ENCODE results near the gene LKAAEAR1.

Gene LKAAEAR1

DNA sequence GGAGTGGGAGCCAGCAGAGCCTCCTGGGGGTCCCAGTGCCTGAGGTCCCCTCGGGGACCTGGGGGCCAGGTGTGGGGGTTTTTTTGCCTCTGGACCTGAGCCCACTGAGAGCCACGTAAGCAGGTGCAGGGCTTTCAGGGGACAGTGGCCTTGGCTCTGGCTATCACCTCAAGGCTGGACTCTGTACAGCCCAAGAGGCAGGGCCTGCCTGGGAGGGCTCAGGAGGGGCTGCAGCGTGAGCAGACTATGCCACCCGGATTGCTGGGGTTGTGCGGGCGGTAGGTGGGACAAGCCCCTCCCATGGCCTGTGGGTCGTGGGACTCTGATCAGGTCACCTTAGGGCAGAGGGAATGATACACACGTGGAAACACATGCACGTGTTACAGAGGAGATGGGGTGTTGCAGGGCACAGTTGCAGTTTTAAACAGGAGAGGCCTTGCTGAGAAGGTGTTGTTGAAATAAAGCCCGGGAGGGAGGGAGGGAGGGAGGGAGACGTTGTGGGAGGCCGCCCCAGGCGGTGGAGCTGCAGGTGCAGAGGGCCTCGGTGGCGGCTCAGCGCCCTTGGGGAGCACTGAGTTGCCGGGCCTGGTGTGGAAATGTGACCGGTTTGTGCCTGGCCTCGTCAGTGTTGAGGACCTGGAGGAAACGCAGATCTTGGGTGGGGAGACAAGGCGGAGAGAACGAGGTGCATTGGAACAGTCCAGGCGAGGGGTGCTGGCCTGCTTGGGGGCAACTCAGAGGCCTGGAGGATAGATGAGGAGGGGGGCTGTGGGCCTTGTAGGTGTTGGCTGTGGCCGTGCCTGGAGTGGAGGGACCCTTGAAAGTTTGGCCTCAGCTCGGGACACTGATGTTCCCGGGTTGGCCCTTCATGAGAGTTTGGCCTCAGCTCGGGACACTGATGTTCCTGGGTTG is 18.9 kb downstream of the LKAAEAR1 start:
- DNase-seq (ENCODE audit: low read depth in 2 of 2) = no peak

DNA sequence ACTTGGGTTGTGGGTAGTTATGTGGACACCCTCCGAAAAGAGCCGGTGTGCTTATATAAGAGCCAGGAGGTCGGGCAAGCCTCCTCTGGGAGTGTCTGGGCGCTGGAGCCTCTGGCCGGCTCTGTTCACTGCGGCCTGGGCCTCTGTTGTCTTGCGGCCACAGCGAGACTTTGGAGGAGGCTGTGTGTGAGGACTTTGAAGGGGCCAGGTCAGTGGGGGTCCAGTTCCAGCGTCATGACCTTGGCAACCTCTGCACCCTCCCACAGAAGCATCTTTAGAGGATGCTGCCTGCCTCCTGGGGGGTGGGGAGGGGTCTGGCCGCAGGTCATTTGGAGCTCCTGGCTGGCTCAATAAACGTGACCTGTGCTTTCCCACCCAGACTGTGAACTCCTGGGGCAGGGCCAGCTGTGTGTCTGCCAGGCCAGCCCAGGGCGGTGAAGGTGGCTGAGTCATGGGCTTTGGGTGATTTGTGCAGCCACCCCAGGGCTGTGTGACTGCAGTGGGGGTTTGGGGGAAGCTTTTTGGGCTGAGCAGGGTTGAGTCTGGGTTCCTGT is 20.0 kb downstream of the LKAAEAR1 start:
- no peak for DNase-seq (ENCODE audit: low read depth in 2 of 2)

DNA sequence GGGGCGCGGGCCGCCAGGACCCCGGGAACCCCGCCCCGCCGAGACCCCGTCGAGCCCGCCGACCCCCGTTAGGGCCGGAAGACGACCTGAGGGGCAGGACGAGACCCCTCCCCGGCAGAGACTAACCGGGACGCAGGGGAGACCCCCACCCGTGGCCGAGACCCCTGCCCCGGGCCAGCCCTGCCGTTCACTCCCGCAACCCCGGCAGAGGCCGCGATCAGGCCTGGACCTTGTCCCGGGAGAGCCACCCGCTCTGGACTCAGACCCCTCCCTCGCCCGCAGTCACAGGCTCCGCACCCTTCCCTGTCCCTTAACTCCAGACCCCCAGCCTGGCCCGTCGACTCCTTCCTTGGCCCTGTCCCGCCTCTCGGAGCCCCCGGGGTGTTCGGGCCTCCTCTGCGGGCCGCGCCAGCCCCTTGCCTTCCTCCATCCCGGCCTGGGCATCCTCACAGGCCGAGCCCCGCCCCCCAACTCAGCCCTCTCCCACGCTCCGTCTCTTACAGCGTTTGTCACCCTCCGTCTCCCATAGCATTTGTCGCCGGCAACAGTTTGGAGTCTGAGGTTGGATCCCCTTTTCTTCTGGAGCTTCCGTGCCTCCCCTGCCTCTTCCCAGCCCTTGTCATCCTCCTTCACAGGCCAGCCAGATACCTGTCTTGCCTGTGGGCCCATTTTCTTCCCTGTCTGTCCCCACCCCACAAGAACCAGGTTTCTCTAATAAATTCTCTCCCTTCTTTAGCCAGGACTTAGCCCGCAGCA is 20.6 kb downstream of the LKAAEAR1 start:
- no peak for DNase-seq (ENCODE audit: low read depth in 2 of 2)

DNA sequence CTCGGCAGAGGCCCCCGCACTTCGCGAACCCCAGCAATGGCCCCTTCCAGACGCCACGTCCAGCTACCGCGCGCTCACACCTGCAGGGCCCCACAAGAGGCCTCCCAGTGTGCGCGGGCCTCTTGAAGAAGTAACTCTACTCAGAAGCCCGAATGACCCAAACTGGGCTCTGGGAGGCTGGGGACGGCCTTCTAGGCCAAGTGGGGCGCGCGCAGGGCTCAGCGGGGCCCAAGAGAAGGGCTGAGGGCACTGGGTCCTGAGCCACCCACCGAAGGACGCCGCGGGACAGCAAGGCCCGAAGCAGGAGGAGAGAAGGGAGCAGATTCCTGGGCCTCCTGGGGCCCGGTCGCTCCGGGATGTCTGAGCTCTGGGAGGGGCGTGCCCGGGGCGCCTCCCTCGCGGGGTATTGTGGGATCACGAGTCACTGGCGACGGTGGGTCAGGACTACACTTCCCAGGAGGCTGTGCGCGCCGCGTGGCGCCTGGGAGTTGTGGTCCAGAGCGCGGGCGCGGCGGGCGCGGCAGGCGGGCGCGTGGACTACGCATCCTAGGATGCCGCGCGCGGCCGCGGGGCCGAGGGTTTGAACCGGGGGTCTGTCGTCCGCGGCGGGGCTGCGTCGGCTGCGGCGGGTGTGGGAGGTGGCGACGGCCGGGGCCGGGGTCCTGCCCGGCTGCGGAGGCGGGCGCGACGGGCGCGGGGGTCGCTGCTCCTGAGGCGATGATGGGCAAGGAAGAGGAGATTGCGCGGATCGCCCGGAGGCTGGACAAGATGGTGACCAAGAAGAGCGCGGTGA is 21.4 kb downstream of the LKAAEAR1 start, which contains the start of gene TCEA2:
TCEA2 (plus strand) TSS at position 603 of the 793 bp plus-strand sequence; CDS start at position 718, 115 bp downstream.
- DNase-seq (ENCODE audit: low read depth in 2 of 2) = peak; percentile 91 to 94

DNA sequence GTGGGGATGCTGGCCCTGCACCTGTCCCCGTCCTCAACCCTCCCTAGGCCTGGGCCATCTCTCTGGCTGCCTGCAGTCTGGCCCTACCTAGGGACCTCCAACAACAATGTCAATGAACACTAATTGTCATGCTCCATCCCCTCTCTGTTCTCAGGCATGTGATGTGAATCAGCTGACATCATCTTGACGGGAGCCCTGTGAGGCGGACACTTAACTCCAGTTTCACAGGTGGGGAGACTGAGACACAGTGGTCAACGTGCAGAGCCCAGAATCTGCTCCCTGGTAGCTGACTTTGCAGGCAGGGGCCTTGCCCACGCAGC is 22.0 kb downstream of the LKAAEAR1 start:
- DNase-seq (ENCODE audit: low read depth in 2 of 2) = no peak

DNA sequence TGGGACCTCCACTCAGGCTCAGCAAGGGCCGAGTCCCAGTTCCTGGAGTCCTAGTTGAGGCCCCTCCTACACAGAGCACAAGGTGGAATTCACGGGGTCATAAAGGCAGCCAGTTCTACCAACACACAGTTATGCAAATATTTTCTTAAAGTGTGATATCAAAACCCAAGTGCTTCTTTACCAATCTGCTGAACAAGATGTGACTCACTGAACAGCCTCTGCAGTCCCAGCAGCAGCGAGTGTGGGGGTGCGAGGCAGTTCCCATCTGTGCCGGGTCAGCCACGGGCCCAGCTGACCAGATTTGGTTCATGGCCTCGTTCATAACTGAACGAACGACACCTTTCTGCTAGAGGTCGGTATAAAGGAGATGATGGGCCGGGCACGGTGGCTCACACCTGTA is 25.7 kb downstream of the LKAAEAR1 start:
- DNase-seq (ENCODE audit: low read depth in 2 of 2) = no peak

DNA sequence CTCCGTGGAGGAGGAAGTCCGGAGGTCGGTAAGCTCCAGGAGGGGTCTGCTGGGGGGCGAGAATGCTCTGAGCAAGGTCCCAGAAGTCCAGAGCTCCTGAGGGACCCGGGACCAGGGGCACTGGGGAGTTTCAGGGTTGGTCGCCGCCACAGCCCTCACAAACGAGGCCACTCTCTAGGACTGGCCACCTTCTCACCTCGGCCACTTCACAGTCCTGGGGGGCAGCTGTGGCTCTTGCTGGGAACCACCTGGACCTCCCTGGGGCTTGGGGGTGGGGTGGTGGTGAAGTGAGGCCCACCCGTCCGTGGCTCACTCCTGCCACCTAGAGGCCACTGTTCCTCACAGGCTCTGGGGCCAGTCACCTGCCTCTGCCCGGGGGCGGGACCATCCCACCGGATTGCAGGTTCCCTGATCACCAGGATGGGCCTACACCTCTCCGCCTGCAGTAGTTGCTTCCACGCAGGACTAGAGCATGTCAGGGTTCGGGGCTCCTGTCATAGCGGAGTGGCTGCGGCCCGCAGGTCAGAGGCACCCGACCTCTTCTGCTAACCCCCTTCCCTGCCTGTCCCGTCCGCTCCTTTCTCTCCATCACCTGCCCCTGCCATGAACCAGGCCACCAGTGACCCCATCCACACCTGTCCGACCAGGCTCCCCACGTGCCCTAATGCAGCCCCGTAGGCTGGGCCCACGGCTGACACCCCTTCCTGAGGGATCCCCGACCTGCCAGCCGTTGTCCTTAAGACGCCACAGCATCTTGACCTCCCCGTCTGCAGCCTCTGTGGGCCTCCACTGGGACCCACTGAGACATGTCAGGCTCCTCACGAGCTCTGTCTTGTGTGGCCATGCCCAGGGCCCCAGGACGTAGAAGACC is 26.3 kb downstream of the LKAAEAR1 start:
- DNase-seq (ENCODE audit: low read depth in 2 of 2) = peak; percentile 82 to 88

DNA sequence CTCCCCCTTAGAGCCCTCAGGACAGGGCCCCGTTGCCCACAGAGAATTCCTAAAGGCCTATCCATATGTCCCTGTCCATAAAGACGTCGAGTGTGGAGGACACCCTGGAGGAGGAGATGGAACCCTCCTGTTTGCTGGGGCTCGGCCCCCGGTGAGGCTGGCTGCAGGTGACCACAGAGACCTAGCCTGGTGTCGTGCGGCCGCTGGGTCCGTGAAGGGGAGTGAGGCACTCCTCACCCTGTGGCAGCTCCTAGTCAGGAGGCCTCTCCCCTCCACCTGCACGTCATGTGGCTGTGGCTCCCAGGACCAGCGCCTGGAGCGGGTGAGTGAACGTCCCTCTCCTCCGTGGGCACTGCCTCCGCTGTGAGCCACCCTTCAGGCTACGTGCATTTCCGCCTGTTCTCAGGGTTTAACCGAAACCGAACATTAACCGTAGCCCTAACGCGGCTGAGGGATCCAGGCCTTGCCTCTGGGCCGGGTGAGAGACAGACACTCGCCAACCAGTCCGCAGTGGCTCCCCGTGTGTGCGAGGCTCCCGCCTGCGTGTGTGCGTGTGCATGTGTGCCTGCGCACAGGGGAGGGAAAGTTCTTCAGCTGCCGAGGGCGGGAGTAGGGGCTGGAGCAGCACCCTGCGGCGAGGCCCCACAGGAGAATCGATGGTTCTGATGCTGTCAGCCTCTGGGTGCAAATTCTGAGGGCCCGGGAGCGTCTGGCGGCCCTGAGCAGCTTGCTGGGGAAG is 27.1 kb downstream of the LKAAEAR1 start:
- DNase-seq (ENCODE audit: low read depth in 2 of 2) = no peak

DNA sequence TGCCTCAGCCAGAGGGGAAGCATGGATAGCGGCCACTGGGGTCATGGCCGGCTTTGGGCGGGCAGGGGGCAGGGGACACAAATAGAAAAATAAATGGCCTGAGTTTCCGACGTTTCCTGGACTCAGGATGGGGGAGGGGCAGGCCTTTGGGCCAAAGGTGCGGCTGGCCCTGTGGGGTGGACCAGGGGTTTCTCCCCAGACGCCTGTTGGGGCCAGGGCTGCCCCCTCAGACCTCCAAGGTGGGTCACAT is 27.6 kb downstream of the LKAAEAR1 start:
- DNase-seq (ENCODE audit: low read depth in 2 of 2) = no peak

DNA sequence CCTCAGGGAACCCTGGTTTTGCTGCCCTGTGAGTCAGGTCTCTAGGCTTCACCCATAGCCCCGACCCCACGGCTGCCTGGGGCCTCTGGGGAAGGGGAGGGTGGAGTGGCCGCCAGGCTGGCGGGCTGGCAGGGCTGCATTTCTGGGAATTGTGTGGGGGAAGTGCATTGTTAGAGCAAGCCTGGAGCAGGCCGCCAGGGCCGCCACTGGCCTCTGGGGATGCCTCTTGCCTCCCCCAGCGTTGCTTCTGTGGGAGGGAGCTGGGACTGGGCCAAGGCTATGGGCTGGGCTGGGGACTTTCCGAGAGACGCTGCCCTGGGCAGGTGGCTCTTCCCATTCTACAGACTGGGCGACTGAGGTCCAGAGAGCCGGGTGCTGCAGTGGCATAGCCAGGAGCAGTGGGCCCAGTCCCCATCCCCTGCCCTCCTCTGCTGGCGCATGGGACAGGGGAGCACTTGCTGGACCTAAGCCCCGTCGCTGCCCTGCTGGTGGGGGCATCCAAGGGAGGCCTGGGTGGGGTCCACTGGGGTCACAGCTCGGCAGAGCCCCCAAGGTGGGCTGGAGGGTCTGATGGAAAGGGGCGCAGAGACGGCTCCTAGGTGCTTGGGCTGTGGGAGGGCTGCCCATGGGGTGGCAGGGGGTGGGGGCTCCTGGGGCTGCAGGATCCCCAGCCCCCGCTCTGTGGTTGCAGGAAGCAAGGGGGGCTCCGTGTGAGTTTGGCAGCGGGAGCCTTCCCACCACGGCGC is 28.1 kb downstream of the LKAAEAR1 start:
- no peak for DNase-seq (ENCODE audit: low read depth in 2 of 2)

DNA sequence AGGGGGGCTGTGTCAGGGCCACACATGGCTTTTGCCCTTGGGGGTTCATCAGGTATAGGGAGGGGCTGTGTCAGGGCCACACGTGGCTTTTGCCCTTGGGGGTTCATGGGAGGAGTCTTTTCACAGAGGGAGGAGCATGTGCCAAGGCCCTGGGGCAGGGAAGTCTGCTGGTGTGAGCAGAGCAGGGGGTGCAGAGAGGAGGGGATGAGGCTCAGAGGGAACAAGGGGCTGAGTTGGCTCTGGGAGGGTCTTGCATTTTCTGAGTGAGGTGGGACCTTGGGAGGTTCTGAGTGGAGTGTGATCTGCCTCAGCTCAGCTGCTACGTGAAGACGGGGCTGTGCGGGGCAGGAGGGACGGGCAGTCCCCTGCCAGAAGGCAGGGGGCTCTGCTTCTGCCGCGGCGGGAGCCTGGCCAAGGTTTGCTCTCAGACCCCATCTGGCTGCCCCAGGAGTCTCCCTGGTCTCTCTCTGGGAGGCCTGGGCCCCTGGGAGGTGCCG is 28.8 kb downstream of the LKAAEAR1 start:
- no peak for DNase-seq (ENCODE audit: low read depth in 2 of 2)

DNA sequence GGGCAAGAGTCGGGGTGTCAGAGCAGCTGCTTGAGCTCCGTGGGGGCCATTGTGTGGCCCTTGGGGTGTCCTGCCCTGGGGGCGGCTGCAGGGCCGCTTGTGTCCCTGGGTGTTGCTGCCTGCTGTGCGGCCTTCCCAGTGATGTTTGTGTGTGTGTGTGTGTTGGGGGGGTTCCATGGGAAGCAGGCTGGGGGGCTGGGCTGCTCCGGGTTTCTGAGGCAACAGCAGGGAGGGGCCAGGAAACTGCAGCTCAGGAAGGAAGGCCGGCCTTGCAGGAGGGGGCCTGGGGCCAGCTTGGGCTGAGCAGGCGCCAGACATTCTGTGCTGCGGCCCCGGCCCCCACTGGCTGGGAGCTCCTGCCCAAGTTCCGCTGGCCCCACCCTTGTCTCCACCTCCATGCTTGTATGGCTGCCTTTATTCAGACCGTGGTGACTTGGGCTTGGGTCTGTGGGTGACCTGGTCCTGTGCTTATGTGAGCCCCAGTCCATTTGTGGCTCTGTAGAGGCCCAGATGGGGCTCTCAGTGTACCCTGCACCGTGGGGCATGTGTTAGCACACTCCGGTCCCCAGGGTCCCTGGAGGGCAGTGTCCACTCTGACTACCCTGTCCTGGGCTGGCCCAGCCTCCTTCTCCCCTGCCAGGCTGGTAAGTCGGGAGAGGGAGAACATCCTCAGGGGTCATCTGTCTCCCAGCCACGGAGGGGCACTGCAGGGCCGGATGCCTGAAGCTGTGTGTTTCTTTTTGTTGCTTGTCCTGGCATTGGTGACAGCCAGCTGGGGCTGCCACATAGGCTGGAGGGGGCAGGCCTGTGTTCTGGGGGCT is 30.1 kb downstream of the LKAAEAR1 start:
- DNase-seq (ENCODE audit: low read depth in 2 of 2) = no peak

DNA sequence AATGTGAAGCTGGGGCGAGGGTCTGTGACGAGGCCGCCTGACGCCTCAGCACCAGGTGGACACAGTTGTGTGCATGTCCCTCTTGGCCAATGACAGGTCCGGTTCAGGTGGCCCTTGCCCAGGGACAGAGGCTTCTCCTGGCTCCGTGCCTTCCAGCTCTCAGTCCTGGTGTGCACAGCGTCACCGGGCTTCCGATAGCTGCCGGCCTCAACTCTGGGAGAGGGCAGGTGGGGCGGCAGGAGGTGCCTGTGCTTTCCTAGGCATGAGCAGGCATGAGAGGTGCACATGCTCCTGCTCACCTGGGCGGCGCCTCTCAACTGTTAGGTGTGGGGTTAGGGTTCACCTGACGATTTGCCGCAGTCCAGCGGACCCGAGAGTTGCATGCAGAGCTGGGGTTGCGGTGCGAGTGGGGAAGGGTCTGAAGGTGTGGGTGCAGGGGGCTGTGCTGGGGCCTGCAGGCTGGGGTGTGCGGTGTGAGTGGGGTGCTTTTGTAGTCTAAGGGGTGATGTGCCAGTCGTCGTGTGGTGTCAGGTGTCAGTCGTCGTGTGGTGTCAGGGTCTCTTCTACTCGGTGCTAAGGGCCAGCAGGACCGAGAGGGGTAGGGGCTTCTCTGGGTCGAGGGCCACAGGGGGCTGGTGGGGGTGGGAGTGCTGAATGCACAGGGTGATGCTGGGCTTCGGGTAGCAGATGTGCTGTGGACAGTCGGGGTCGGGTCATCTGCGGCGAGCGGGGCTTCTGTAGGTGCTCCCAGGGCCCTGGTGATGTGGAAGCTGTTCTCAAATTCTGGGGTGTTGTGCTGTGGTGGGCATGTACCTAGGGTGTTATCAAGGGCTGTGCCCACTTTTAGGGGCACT is 31.0 kb downstream of the LKAAEAR1 start:
- no peak for DNase-seq (ENCODE audit: low read depth in 2 of 2)

DNA sequence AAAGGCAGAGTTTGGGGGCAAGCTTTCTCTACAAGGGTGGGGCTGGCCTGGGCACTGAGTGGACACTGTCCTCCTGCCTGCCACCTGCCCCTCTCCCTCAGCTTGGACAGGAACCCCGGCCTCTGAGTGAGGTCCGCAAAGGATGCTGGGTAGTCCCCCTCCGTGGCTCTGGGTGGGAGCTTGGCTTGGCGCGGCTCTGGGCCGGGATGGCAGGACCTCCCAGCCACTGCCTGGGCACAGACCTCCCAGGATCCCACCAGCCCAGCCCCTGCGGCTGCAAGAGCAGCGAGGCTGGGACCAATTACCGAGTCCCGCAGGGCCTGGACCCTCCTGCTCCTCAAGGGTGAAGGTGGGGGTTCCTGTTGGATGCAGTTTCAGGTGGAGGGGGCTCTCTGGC is 31.9 kb downstream of the LKAAEAR1 start:
- no peak for DNase-seq (ENCODE audit: low read depth in 2 of 2)

DNA sequence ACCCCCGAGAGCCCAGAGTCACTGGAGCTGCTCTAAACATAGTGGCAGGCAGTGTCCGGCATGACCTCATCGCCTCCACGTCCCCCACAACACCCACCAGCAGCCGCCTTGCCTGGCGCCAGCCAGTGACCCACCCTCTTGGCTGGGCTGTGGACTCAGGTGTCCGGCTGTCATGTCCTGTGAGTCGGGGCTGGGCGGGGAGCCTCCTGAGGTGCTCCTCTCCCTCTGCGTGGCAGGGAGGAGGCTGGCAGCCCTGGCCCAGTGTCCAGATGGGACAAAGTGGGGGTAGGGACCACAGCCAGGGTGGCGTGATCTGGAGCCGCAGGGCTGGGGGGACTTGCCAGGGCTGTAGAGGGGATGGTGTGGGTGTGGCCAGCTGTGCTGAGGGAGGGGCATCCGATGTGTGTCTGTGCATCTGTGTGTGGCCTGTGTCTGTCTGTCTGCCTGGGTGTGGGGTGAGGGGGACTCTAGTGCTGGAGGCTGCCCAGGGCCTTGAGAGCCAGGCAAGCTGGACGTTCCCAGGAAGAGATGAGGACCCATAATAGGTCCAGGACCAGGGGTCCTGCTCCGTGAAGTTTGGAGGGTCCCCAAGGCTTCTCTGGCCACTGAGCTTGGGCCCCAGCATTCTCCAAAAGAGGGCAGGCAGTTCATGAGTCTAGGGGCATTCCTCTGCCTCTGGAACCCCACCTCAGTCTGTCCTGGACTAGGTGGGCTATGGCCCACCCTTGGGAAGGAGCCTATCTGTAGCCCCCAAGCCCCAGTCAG is 32.5 kb downstream of the LKAAEAR1 start:
- DNase-seq (ENCODE audit: low read depth in 2 of 2) = no peak

DNA sequence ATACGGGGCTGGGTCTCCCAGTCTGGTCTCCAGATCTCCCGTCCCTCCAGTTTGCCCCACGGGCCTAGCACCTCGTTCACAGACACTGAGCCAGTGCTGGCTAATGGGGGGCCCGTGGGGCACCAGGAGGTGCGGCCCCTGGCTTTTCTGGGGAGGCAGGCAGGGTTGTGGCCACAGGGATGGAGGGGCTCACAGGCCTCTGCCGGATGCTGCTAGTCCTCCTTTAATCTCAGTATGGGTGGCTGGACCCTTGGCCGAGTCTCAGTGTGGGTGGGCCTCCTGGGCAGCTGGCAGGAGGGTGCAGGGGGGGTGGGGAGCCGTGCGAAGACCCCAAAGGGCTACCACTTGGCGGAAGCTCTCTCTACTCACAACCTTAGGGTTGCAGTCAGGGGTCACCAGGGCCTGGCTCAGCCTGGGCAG is 33.2 kb downstream of the LKAAEAR1 start:
- no peak for DNase-seq (ENCODE audit: low read depth in 2 of 2)

Data from activated CD4-positive, alpha-beta T cell treated with anti-CD3 and anti-CD28 coated beads for 24 hours (primary cell).